Vagina (tissue), 2 donors: ENCODE data around the gene PDIK1L.

Experiments
- CTCF ChIP-seq, 3 experiments: fragments of 450-650 bp in 2 of 3; fragments of 200-600 bp in 1 of 3; sonication (generic) in 1 of 3; IDR thresholded peaks; one replicate each; pipeline ENCODE4 v1.5.1; 2017 to 2019; ENCODE audit warnings: antibody characterized with exemption in 3 of 3, mild to moderate bottlenecking in 2 of 3, moderate library complexity in 2 of 3
- POLR2A ChIP-seq, 2 donors: fragments of 450-650 bp; IDR thresholded peaks; one replicate each; pipeline ENCODE4 v1.6.1; 2017; ENCODE audit warnings: antibody characterized with exemption in 2 of 2, mild to moderate bottlenecking in 2 of 2, moderate library complexity in 2 of 2

- TF ChIP-seq CTCF (IDR thresholded peaks at IDR 0.05) (no peak), POLR2A (IDR thresholded peaks at IDR 0.05) (no peak)
These were observed 16.8 kb upstream of the PDIK1L start for GRCh38 chr1:26094677-26095383.
